Prostate gland (tissue), 2 donors: ENCODE data around the gene SNED1. TPM values are rescaled to one million over a fixed set of nuclear protein-coding genes. Genes with fewer than 3 reads are reported as not detected.

ENCODE experiments used
- DNase-seq: peaks from one replicate; pipeline ENCODE4 v3.0.0-alpha.2; 2019; ENCODE audit warnings: low spot score
- H3K27ac ChIP-seq, 2 donors: fragments of 200-600 bp; sonication (generic); 2 replicates each; pipeline ENCODE4 v1.5.1; 2017 to 2019
- H3K27me3 ChIP-seq: fragments of 200-600 bp; sonication (generic); replicated peaks from 2 replicates; pipeline ENCODE4 v1.5.1; 2019; ENCODE audit not compliant: insufficient read depth
- H3K36me3 ChIP-seq, 2 donors: fragments of 200-600 bp; sonication (generic); 1 replicate in 1 of 2; 2 replicates in 1 of 2; pipeline versions ENCODE4 v1.5.1 to v1.8.1; 2017 to 2019
- H3K4me1 ChIP-seq: fragments of 200-600 bp; sonication (generic); replicated peaks from 2 replicates; pipeline ENCODE4 v1.5.1; 2019
- H3K4me3 ChIP-seq, 2 donors: fragments of 200-600 bp; sonication (generic); 2 replicates each; pipeline ENCODE4 v1.5.1; 2017 to 2019
- H3K9me3 ChIP-seq: fragments of 200-600 bp; sonication (generic); 2 replicates; pipeline ENCODE4 v1.5.1; 2017
- POLR2A ChIP-seq: fragments of 450-650 bp; IDR thresholded peaks from one replicate; pipeline ENCODE4 v1.6.1; 2016; ENCODE audit warnings: antibody characterized with exemption, mild to moderate bottlenecking
- POLR2AphosphoS5 ChIP-seq: sonication (generic); formaldehyde crosslinking; IDR thresholded peaks from one replicate; pipeline ENCODE4 v1.6.1; 2017; ENCODE audit warnings: antibody characterized with exemption
- WGBS: methylation state at CpG from one replicate; pipeline ENCODE4 v1.1.5; 2018; 5-methylcytosine and 5-hydroxymethylcytosine counted together
- intact Hi-C: fragments of 100-400 bp; cut with DNase I; formaldehyde crosslinking; loops from one replicate; pipeline ENCODE4 v1.14.2; 2022
- total RNA-seq, 2 donors: library from RNA; depleted of rRNA; stranded (reverse); fragments of >200 nt; gene quantifications; one replicate each; pipeline ENCODE4 v1.1.0, GENCODE V29; 2016
- TF ChIP-seq, protein P1 (sequence below), 4 experiments: fragments of 200-600 bp in 2 of 4; fragments of 450-650 bp in 2 of 4; sonication (generic) in 2 of 4; IDR thresholded peaks; 1 replicate in 3 of 4; 2 replicates in 1 of 4; pipeline ENCODE4 v1.5.1; 2016 to 2019; ENCODE audit warnings: antibody characterized with exemption in 4 of 4, mild to moderate bottlenecking in 2 of 4, moderate library complexity in 2 of 4

The SNED1 gene
- total RNA-seq, 2 donors from 2014 or later = 32.0 to 115 TPM

DNA sequence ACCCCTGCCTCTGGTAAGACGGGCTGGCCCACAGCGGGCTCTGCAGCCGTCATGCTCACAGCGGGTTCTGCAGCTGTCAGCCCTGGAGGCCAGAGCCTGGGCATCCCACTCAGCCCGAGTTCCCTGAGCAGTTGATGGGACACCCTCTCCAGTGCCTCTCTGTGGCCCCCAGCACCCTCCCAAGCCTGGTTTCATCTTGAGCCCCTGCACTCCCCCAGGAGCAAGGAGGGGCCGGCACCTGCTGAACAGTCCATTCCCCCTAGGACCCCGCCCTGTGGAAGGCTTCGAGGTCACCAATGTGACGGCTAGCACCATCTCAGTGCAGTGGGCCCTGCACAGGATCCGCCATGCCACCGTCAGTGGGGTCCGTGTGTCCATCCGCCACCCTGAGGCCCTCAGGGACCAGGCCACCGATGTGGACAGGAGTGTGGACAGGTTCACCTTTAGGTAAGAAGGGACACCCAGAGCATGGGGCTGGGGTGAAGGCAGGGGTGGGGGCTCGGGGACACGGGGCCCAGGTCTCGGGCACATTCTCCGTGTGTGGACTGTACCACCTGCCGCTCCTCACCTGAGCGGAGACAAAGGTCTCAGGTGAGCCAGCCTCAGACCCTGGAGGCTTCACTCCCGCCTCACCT is 69.2 kb downstream of the SNED1 start:
- Histone ChIP-seq H3K27me3 (no peaks in the 10 kb centered on the region), H3K4me3 (no peak overlapping the region), H3K9me3 (no peaks in the 10 kb centered on the region), H3K36me3 (no peaks in the 10 kb centered on the region), H3K27ac (no peak overlapping the region), H3K4me1 (peaks cover 9% of the 10 kb centered on the region)
- WGBS = 92% methylated on average over 19 of the region's 21 CpGs
- DNase-seq = no peak
- TF ChIP-seq POLR2A = no peak
- TF ChIP-seq POLR2AphosphoS5 = no peak
- TF ChIP-seq, protein P1, sequence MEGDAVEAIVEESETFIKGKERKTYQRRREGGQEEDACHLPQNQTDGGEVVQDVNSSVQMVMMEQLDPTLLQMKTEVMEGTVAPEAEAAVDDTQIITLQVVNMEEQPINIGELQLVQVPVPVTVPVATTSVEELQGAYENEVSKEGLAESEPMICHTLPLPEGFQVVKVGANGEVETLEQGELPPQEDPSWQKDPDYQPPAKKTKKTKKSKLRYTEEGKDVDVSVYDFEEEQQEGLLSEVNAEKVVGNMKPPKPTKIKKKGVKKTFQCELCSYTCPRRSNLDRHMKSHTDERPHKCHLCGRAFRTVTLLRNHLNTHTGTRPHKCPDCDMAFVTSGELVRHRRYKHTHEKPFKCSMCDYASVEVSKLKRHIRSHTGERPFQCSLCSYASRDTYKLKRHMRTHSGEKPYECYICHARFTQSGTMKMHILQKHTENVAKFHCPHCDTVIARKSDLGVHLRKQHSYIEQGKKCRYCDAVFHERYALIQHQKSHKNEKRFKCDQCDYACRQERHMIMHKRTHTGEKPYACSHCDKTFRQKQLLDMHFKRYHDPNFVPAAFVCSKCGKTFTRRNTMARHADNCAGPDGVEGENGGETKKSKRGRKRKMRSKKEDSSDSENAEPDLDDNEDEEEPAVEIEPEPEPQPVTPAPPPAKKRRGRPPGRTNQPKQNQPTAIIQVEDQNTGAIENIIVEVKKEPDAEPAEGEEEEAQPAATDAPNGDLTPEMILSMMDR (IDR thresholded peaks at IDR 0.05) = no peak
- intact Hi-C loops = no loop called here

DNA sequence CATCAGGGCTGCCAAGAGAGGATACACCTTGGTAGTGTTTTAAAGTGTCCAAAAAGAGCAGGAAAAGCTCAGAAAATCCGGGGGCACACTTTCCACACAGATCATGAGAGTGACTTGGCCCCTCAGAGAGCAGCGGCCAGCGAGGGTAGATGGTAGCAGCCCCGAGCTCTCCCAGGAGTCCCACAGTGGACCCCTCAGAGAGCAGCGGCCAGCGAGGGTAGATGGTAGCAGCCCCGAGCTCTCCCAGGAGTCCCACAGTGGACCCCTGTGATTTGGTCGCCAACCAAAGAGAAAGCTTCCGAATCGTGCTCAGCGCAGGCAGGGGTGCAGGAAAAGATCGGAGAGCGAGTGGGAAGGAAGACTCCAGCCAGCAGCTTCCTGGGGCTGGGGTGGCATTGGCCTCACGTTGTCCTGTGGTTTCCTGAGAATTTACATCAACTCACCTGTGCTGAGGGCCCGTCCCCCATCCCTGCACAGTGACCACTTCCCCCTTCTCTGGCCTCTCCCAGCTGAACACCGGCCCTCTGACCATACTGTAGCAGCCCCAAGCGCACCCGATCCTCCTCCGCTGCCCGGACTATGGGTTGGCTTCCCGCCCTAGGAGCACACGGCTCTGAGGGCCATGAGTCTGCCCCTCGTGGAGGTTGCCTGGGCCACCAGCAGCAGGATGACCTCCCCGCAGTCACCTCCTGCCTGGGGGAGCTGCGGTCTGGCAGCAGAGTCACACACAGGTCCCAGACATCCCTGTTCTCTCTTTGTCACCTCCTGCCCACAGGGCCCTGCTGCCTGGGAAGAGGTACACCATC is 69.9 kb downstream of the SNED1 start:
- Histone ChIP-seq H3K36me3 (no peaks in the 10 kb centered on the region), H3K27me3 (no peaks in the 10 kb centered on the region), H3K27ac (no peak overlapping the region), H3K4me1 (peaks cover 1% of the 10 kb centered on the region), H3K9me3 (no peaks in the 10 kb centered on the region), H3K4me3 (no peak overlapping the region)
- 91% methylated on average over 25 of the region's 25 CpGs for whole genome bisulfite sequencing
- TF ChIP-seq POLR2A (no peak), POLR2AphosphoS5 (no peak)
- TF ChIP-seq, protein P1 (IDR thresholded peaks at IDR 0.05) = no peak
- peak; percentile 3 for DNase-seq
- intact Hi-C loops = no loop called here

DNA sequence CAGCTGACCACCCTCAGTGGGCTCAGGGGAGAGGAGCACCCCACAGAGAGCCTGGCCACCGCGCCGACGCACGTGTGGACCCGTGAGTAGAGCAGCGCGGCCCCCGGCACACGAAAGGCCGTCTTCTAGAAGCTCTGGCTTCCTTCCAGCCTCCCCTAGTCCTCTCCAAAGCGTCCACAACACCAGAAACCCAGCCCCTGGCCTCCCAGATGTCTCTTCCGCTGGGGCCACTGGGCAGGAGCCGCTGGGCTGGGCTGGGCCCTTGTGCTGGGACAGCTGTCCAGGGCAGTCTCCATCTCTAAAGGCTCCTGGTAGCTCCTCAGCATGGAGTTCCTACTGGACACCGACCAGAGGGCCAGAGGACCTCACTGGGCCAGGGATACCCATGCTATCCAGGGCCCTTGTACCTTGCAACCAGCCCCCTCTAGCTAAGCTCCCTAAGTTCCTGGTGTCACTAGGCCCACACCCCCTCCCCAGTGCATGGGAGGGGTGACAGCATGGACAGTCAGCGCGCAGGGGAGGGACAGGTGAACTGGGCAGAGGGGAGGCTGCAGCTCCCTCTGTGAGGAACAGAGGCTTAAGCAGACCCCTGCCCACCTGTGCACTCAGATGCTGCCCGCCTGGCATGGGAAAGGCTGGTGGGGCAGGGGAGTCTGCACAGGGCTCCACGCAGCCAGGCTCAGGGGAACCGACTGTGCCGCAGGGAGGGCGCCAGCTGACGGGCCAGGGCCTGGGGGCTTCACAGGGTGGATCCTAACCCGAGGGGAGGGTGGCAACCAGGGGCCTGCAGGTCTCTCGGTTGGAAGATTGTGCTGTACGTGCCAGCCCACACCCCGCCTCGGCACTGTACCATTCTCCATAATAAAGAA is 70.8 kb downstream of the SNED1 start:
- no peak overlapping the region for H3K4me3 ChIP-seq
- no peaks in the 10 kb centered on the region for H3K27me3 ChIP-seq
- no peak for DNase-seq
- intact Hi-C loops = no loop called here
- H3K9me3 ChIP-seq = no peaks in the 10 kb centered on the region
- TF ChIP-seq, protein P1 (IDR thresholded peaks at IDR 0.05) = no peak
- TF ChIP-seq POLR2A = no peak
- TF ChIP-seq POLR2AphosphoS5 = no peak
- WGBS = 93% methylated on average over 23 of the region's 28 CpGs
- no peak overlapping the region for H3K27ac ChIP-seq
- H3K36me3 ChIP-seq = no peaks in the 10 kb centered on the region
- no peaks in the 10 kb centered on the region for H3K4me1 ChIP-seq

DNA sequence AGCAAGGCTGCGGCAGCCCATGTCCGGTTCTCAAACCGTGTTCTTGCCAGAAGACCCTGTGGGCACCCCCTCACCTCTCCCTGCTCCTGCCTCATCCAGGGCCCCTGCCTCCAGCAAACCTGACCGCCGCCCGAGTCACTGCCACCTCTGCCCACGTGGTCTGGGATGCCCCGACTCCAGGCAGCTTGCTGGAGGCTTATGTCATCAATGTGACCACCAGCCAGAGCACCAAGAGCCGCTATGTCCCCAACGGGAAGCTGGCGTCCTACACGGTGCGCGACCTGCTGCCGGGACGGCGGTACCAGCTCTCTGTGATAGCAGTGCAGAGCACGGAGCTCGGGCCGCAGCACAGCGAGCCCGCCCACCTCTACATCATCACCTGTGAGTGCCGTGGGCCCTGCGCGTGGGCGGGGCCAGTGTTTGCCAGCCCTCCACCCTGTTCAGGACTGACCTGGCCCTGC is 71.4 kb downstream of the SNED1 start:
- Histone ChIP-seq H3K36me3 (no peaks in the 10 kb centered on the region), H3K4me3 (no peak overlapping the region), H3K4me1 (no peaks in the 10 kb centered on the region), H3K9me3 (no peaks in the 10 kb centered on the region), H3K27me3 (no peaks in the 10 kb centered on the region), H3K27ac (no peak overlapping the region)
- TF ChIP-seq, protein P1 (IDR thresholded peaks at IDR 0.05) = no peak
- TF ChIP-seq POLR2AphosphoS5 (no peak), POLR2A (no peak)
- DNase-seq = no peak
- WGBS = 66% methylated on average over 25 of the region's 26 CpGs
- intact Hi-C loops = no loop called here
